ENCODE measurements around the gene SLC25A6. TPM values are rescaled to one million over a fixed set of nuclear protein-coding genes. Genes with fewer than 3 reads are reported as not detected.

SLC25A6 gene
- total RNA-seq, 1 experiment from 2014 or later, result 161 TPM

DNA sequence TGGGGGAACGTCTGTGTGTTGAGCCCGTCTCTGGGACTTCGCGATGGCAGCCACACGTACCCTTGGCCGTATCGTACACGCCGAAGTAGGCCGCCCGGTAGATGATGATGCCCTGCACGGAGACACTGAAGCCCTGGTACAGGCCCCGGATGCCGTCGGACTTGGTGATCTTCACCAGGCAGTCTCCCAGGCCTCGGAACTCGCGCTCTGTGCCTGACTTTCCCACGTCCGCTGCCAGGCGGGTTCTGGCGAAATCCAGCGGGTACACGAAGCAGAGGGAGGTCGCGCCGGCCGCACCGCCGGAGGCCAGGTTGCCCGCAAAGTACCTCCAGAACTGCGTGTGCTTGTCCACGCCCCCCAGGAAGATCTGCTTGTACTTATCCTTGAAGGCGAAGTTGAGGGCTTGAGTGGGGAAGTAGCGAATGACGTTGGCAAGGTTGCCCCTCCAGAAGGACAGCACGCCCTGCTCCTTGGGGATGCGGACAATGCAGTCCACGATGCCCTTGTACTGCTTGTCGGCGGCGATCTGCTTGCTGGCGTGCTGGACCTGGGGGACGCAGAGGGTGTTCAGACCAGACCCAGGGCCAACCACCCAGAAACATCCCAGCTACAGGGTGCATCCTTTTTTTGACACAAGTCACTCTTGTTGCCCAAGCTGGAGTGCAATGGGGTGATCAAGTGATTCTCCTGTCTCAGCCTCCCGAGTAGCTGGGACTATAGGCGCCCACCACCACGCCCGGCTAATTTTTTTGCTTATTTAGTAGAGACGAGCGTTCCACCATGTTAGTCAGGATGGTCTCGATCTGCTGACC lies 2.5 kb downstream of the SLC25A6 start:
- no peak overlapping the region for H3K27ac Mint-ChIP-seq (ENCODE audit: unreplicated experiment)
- no peaks in the 10 kb centered on the region for H3K9me3 Mint-ChIP-seq (ENCODE audit: low read depth, unreplicated experiment)
- H3K27me3 Mint-ChIP-seq (ENCODE audit: unreplicated experiment), result no peaks in the 10 kb centered on the region
- intact Hi-C loops (cut with micrococcal nuclease; ENCODE audit: unreplicated experiment), result no loop called here
- peaks cover 88% of the 10 kb centered on the region for H3K36me3 Mint-ChIP-seq (ENCODE audit: insufficient read depth, unreplicated experiment)
- BruUV-seq (replicated peaks), result no TSS peak
- TF ChIP-seq CTCF (IDR thresholded peaks at IDR 0.05; ENCODE audit: unreplicated experiment), result no peak
- peak overlapping the region; percentile 12 for H3K4me3 Mint-ChIP-seq (ENCODE audit: low read depth, unreplicated experiment)
- CTCF ChIA-PET, result no interaction called here
- peaks cover 17% of the 10 kb centered on the region for H3K4me1 Mint-ChIP-seq (ENCODE audit: low read depth, unreplicated experiment)
- no peak for DNase-seq

DNA sequence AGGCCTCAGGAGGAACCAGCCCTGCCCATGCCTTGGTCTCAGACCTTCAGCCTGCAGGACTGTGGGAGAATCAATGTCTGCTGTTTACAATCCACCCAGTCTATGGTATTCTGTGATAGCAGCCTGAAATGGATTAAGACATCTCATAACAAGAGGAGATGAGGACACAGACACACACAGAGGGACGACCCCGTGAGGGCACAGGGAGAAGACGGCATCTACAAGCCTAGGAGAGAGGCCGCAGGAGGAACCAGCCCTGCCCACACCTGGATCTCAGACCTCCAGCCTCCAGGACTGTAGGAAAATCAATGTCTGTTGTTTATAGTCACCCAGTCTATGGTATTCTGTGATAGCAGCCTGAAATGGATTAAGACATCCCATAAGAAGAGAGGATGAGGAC lies 3.3 kb downstream of the SLC25A6 start:
- intact Hi-C loops (cut with micrococcal nuclease; ENCODE audit: unreplicated experiment), result no loop called here
- Mint-ChIP-seq H3K4me1 (ENCODE audit: low read depth, unreplicated experiment) (peaks cover 12% of the 10 kb centered on the region), H3K27me3 (ENCODE audit: unreplicated experiment) (no peaks in the 10 kb centered on the region), H3K4me3 (ENCODE audit: low read depth, unreplicated experiment) (peak overlapping the region; percentile 12), H3K27ac (ENCODE audit: unreplicated experiment) (no peak overlapping the region), H3K36me3 (ENCODE audit: insufficient read depth, unreplicated experiment) (peaks cover 89% of the 10 kb centered on the region), H3K9me3 (ENCODE audit: low read depth, unreplicated experiment) (no peaks in the 10 kb centered on the region)
- no peak for TF ChIP-seq CTCF (IDR thresholded peaks at IDR 0.05; ENCODE audit: unreplicated experiment)
- DNase-seq, result no peak
- BruUV-seq (replicated peaks), result no TSS peak
- CTCF ChIA-PET, result no interaction called here

GRCh38 chrX:1387141-1387776 lies 4.7 kb downstream of the SLC25A6 start:
- no TSS peak for BruUV-seq (replicated peaks)
- no peak for DNase-seq
- H3K9me3 Mint-ChIP-seq (ENCODE audit: low read depth, unreplicated experiment), result no peaks in the 10 kb centered on the region
- no peak for TF ChIP-seq CTCF (IDR thresholded peaks at IDR 0.05; ENCODE audit: unreplicated experiment)
- no peak overlapping the region for H3K27ac Mint-ChIP-seq (ENCODE audit: unreplicated experiment)
- H3K4me1 Mint-ChIP-seq (ENCODE audit: low read depth, unreplicated experiment), result peaks cover 7% of the 10 kb centered on the region
- peaks cover 89% of the 10 kb centered on the region for H3K36me3 Mint-ChIP-seq (ENCODE audit: insufficient read depth, unreplicated experiment)
- no peak overlapping the region for H3K4me3 Mint-ChIP-seq (ENCODE audit: low read depth, unreplicated experiment)
- CTCF ChIA-PET, result no interaction called here
- no peaks in the 10 kb centered on the region for H3K27me3 Mint-ChIP-seq (ENCODE audit: unreplicated experiment)
- intact Hi-C loops (cut with micrococcal nuclease; ENCODE audit: unreplicated experiment), result no loop called here

- Mint-ChIP-seq H3K36me3 (ENCODE audit: insufficient read depth, unreplicated experiment) (peaks cover 89% of the 10 kb centered on the region), H3K27ac (ENCODE audit: unreplicated experiment) (no peak overlapping the region)
Measured at GRCh38 chrX:1386338-1387127, 5.4 kb downstream of the SLC25A6 start.

More at GRCh38 chrX:1386338-1387127, 5.4 kb downstream of the SLC25A6 start:
- Mint-ChIP-seq H3K4me1 (ENCODE audit: low read depth, unreplicated experiment) (peaks cover 7% of the 10 kb centered on the region), H3K4me3 (ENCODE audit: low read depth, unreplicated experiment) (no peak overlapping the region), H3K27me3 (ENCODE audit: unreplicated experiment) (no peaks in the 10 kb centered on the region), H3K9me3 (ENCODE audit: low read depth, unreplicated experiment) (no peaks in the 10 kb centered on the region)
- CTCF ChIA-PET, result no interaction called here
- no peak for DNase-seq
- no TSS peak for BruUV-seq (replicated peaks)
- TF ChIP-seq CTCF (IDR thresholded peaks at IDR 0.05; ENCODE audit: unreplicated experiment), result no peak
- intact Hi-C loops (cut with micrococcal nuclease; ENCODE audit: unreplicated experiment), result no loop called here
